ENCODE data around the gene GAPVD1. TPM values are rescaled to one million over a fixed set of nuclear protein-coding genes. Genes with fewer than 3 reads are reported as not detected.

The GAPVD1 gene
- total RNA-seq, 1 donor from 2014 or later = 43.5 TPM

GRCh38 chr9:125374443-125375309, 113.0 kb downstream of the GAPVD1 start:
- TF ChIP-seq EZH2phosphoT487 (IDR thresholded peaks at IDR 0.05) (no peak), CTCF (IDR thresholded peaks at IDR 0.05) (peak; percentile 89)
- Mint-ChIP-seq H3K27ac (peak overlapping the region; percentile 33), H3K27me3 (ENCODE audit: insufficient read depth, low read depth) (peaks cover 8% of the 10 kb centered on the region), H3K4me1 (peaks cover 19% of the 10 kb centered on the region), H3K9me3 (no peaks in the 10 kb centered on the region), H3K36me3 (no peaks in the 10 kb centered on the region), H3K4me3 (peak overlapping the region; percentile 62)
- H3K36me3 ChIP-seq = no peaks in the 10 kb centered on the region
- H3K27ac ChIP-seq = no peak overlapping the region
- H3K79me2 ChIP-seq (ENCODE audit: low read depth) = no peaks in the 10 kb centered on the region
- peak; percentile 91 for DNase-seq (ENCODE audit: low spot score)
- peaks cover 6% of the 10 kb centered on the region for H3K4me1 ChIP-seq
- H3K9me3 ChIP-seq (ENCODE audit: low read depth) = no peaks in the 10 kb centered on the region
- no peaks in the 10 kb centered on the region for H4K20me1 ChIP-seq (ENCODE audit: low read depth)
- peak overlapping the region; percentile 12 for H3K4me3 ChIP-seq
- peak overlapping the region; percentile 56 for H3K4me2 ChIP-seq
- H3F3A ChIP-seq (ENCODE audit: low read depth) = no peaks in the 10 kb centered on the region
- H3K9ac ChIP-seq = no peak overlapping the region
- H3K27me3 ChIP-seq = no peaks in the 10 kb centered on the region
- peak overlapping the region; percentile 23 for H2AFZ ChIP-seq (replicated peaks)

- TF ChIP-seq CTCF (IDR thresholded peaks at IDR 0.05) = no peak
- TF ChIP-seq EZH2phosphoT487 (IDR thresholded peaks at IDR 0.05) = no peak
Measured at GRCh38 chr9:125375820-125376219, 114.2 kb downstream of the GAPVD1 start.

GRCh38 chr9:125376261-125377226, 114.9 kb downstream of the GAPVD1 start:
- H3K4me2 ChIP-seq = no peak overlapping the region
- Mint-ChIP-seq H3K36me3 (no peaks in the 10 kb centered on the region), H3K4me1 (peaks cover 12% of the 10 kb centered on the region), H3K27ac (no peak overlapping the region), H3K9me3 (no peaks in the 10 kb centered on the region), H3K4me3 (no peak overlapping the region), H3K27me3 (ENCODE audit: insufficient read depth, low read depth) (peaks cover 9% of the 10 kb centered on the region)
- H3K9me3 ChIP-seq (ENCODE audit: low read depth) = no peaks in the 10 kb centered on the region
- peak overlapping the region; percentile 32 for H3K9ac ChIP-seq
- peaks cover 6% of the 10 kb centered on the region for H3K4me1 ChIP-seq
- no peaks in the 10 kb centered on the region for H3K27me3 ChIP-seq
- no peaks in the 10 kb centered on the region for H3K36me3 ChIP-seq
- no peaks in the 10 kb centered on the region for H4K20me1 ChIP-seq (ENCODE audit: low read depth)
- TF ChIP-seq EZH2 (IDR thresholded peaks at IDR 0.05) (no peak), EZH2phosphoT487 (IDR thresholded peaks at IDR 0.05) (no peak)
- H3K79me2 ChIP-seq (ENCODE audit: low read depth) = no peaks in the 10 kb centered on the region
- H3K4me3 ChIP-seq = no peak overlapping the region
- H3F3A ChIP-seq (ENCODE audit: low read depth) = no peaks in the 10 kb centered on the region
- no peak overlapping the region for H3K27ac ChIP-seq
- no peak overlapping the region for H2AFZ ChIP-seq (replicated peaks)
- no peak for DNase-seq (ENCODE audit: low spot score)

More at GRCh38 chr9:125375820-125376219, 114.2 kb downstream of the GAPVD1 start:
- Mint-ChIP-seq H3K36me3 (no peaks in the 10 kb centered on the region), H3K27ac (no peak overlapping the region), H3K4me1 (peaks cover 16% of the 10 kb centered on the region), H3K9me3 (no peaks in the 10 kb centered on the region), H3K4me3 (no peak overlapping the region), H3K27me3 (ENCODE audit: insufficient read depth, low read depth) (peaks cover 9% of the 10 kb centered on the region)
- Histone ChIP-seq H3K36me3 (no peaks in the 10 kb centered on the region), H3K4me1 (peaks cover 6% of the 10 kb centered on the region), H3K27ac (no peak overlapping the region), H3K9me3 (ENCODE audit: low read depth) (no peaks in the 10 kb centered on the region), H4K20me1 (ENCODE audit: low read depth) (no peaks in the 10 kb centered on the region), H3K9ac (no peak overlapping the region), H3K27me3 (no peaks in the 10 kb centered on the region), H3K4me3 (no peak overlapping the region), H2AFZ (replicated peaks) (no peak overlapping the region), H3K4me2 (no peak overlapping the region), H3K79me2 (ENCODE audit: low read depth) (no peaks in the 10 kb centered on the region), H3F3A (ENCODE audit: low read depth) (no peaks in the 10 kb centered on the region)
- DNase-seq (ENCODE audit: low spot score) = no peak
